ENCODE data around the gene MIOX. TPM values are rescaled to one million over a fixed set of nuclear protein-coding genes. Genes with fewer than 3 reads are reported as not detected.
A peak's percentile ranks its signal among the peaks of the same experiment; 100 is the strongest.

MIOX gene
- total and polyA plus RNA-seq, 2 of the 13 experiments (the other 11 are each of a cell fraction or from before 2014, with no cell fraction given): 1.5 to 2.9 TPM

- no peak for TF ChIP-seq NFAT5 (CRISPR knock-in tag; IDR thresholded peaks at IDR 0.05)
- 0 out of 2 replicates have a peak, but pooled peaks have one; percentile 33 for TF ChIP-seq SNAPC5 (CRISPR knock-in tag; IDR thresholded peaks at IDR 0.05; ENCODE audit: borderline replicate concordance)
- TF ChIP-seq ETS1 (CRISPR knock-in tag; IDR thresholded peaks at IDR 0.05): no peak
- TF ChIP-seq CENPX (CRISPR knock-in tag; IDR thresholded peaks at IDR 0.05): no peak
- peak; percentile 73 for TF ChIP-seq NR2F6 (IDR thresholded peaks at IDR 0.05)
- peak; percentile 75 for TF ChIP-seq NR2F6 (CRISPR knock-in tag; IDR thresholded peaks at IDR 0.05)
- no peak for TF ChIP-seq ZNF136 (CRISPR knock-in tag; IDR thresholded peaks at IDR 0.05; ENCODE audit: low read depth)
- TF ChIP-seq ATF7 (IDR thresholded peaks at IDR 0.05): no peak
- TF ChIP-seq ATF7 (CRISPR knock-in tag; IDR thresholded peaks at IDR 0.05): no peak
- TF ChIP-seq ZC3H4 (CRISPR knock-in tag; IDR thresholded peaks at IDR 0.05; ENCODE audit: borderline replicate concordance): no peak
- TF ChIP-seq IRF2 (CRISPR knock-in tag; IDR thresholded peaks at IDR 0.05): no peak
- TF ChIP-seq ZNF224 (CRISPR knock-in tag; IDR thresholded peaks at IDR 0.05): no peak
- TF ChIP-seq NPAS2 (CRISPR knock-in tag; IDR thresholded peaks at IDR 0.05; ENCODE audit: borderline replicate concordance): no peak
- TF ChIP-seq CREM (IDR thresholded peaks at IDR 0.05): no peak
- no peak for TF ChIP-seq CREM (CRISPR knock-in tag; IDR thresholded peaks at IDR 0.05)
- TF ChIP-seq GZF1 (CRISPR knock-in tag; IDR thresholded peaks at IDR 0.05): no peak
- 0 out of 2 replicates have a peak, but pooled peaks have one; percentile 55 for TF ChIP-seq ZNF567 (CRISPR knock-in tag; IDR thresholded peaks at IDR 0.05; ENCODE audit: borderline replicate concordance)
- TF ChIP-seq ELK4 (CRISPR knock-in tag; IDR thresholded peaks at IDR 0.05; ENCODE audit: borderline replicate concordance): no peak
- peak; percentile 62 for TF ChIP-seq PATZ1 (CRISPR knock-in tag; IDR thresholded peaks at IDR 0.05)
- TF ChIP-seq ZNF772 (CRISPR knock-in tag; IDR thresholded peaks at IDR 0.05): 0 out of 2 replicates have a peak, but pooled peaks have one; percentile 13
- no peak for TF ChIP-seq ZNF549 (CRISPR knock-in tag; IDR thresholded peaks at IDR 0.05)
- 0 out of 2 replicates have a peak, but pooled peaks have one; percentile 25 for TF ChIP-seq SP4 (CRISPR knock-in tag; IDR thresholded peaks at IDR 0.05)
- no peak for TF ChIP-seq ZNF570 (CRISPR knock-in tag; IDR thresholded peaks at IDR 0.05; ENCODE audit: borderline replicate concordance)
Observed at GRCh38 chr22:50498322-50498890, 11.7 kb downstream of the MIOX start (continued).
